ENCODE data around the gene SFRP5.

The SFRP5 gene

GRCh38 chr10:97765201-97765600, 6.6 kb downstream of the SFRP5 start:
- DNase-seq (ENCODE audit: low read depth in 2 of 2) = no peak

GRCh38 chr10:97764519-97764931, 7.3 kb downstream of the SFRP5 start:
- no peak for DNase-seq (ENCODE audit: low read depth in 2 of 2)

- DNase-seq (ENCODE audit: low read depth in 2 of 2) = no peak
These were observed 7.9 kb downstream of the SFRP5 start for GRCh38 chr10:97763947-97764346.

GRCh38 chr10:97763411-97763810, 8.4 kb downstream of the SFRP5 start:
- DNase-seq (ENCODE audit: low read depth in 2 of 2) = no peak

- no peak for DNase-seq (ENCODE audit: low read depth in 2 of 2)
These were observed 9.0 kb downstream of the SFRP5 start for GRCh38 chr10:97762816-97763215.

GRCh38 chr10:97762056-97762455, 9.7 kb downstream of the SFRP5 start:
- no peak for DNase-seq (ENCODE audit: low read depth in 2 of 2)

- DNase-seq (ENCODE audit: low read depth in 2 of 2) = no peak
These were observed 10.4 kb downstream of the SFRP5 start for GRCh38 chr10:97761331-97761865.

GRCh38 chr10:97760461-97761257, 11.1 kb downstream of the SFRP5 start:
- no peak for DNase-seq (ENCODE audit: low read depth in 2 of 2)

GRCh38 chr10:97759946-97760345, 11.9 kb downstream of the SFRP5 start:
- DNase-seq (ENCODE audit: low read depth in 2 of 2) = no peak

- peak in 1 of 2 donors; percentile 40 for DNase-seq (ENCODE audit: low read depth in 2 of 2)
These were observed 12.5 kb downstream of the SFRP5 start for GRCh38 chr10:97759158-97759887.

GRCh38 chr10:97757471-97757870, 14.3 kb downstream of the SFRP5 start:
- no peak for DNase-seq (ENCODE audit: low read depth in 2 of 2)

GRCh38 chr10:97755718-97756117, 16.1 kb downstream of the SFRP5 start:
- DNase-seq (ENCODE audit: low read depth in 2 of 2) = no peak

GRCh38 chr10:97754726-97755125, 17.1 kb downstream of the SFRP5 start:
- DNase-seq (ENCODE audit: low read depth in 2 of 2) = no peak

- no peak for DNase-seq (ENCODE audit: low read depth in 2 of 2)
These were observed 18.8 kb downstream of the SFRP5 start for GRCh38 chr10:97752956-97753355.

GRCh38 chr10:97748116-97748515, 23.7 kb downstream of the SFRP5 start:
- no peak for DNase-seq (ENCODE audit: low read depth in 2 of 2)

GRCh38 chr10:97747573-97747972, 24.2 kb downstream of the SFRP5 start:
- no peak for DNase-seq (ENCODE audit: low read depth in 2 of 2)

GRCh38 chr10:97744405-97745035, 27.3 kb downstream of the SFRP5 start:
- DNase-seq (ENCODE audit: low read depth in 2 of 2) = no peak

- DNase-seq (ENCODE audit: low read depth in 2 of 2) = no peak
These were observed 28.4 kb downstream of the SFRP5 start for GRCh38 chr10:97743169-97743943.

GRCh38 chr10:97740613-97741012, 31.2 kb downstream of the SFRP5 start:
- no peak for DNase-seq (ENCODE audit: low read depth in 2 of 2)

- no peak for DNase-seq (ENCODE audit: low read depth in 2 of 2)
These were observed 33.2 kb downstream of the SFRP5 start for GRCh38 chr10:97738616-97739015.

- DNase-seq (ENCODE audit: low read depth in 2 of 2) = no peak
These were observed 34.0 kb downstream of the SFRP5 start for GRCh38 chr10:97737770-97738265.
